IMR-90 (cell line): ENCODE data around the gene IL17D.

ENCODE experiments used
- CTCF ChIP-seq: conservative IDR thresholded peaks from 2 replicates; pipeline ENCODE4 v1.5.1; 2012; ENCODE audit warnings: mild to moderate bottlenecking, low read depth, low read length, improper control_type of control experiment
- MXI1 ChIP-seq: IDR thresholded peaks from 2 replicates; pipeline ENCODE4 v1.6.1; 2012; ENCODE audit warnings: low read depth, mild to moderate bottlenecking, low read length, moderate library complexity, borderline replicate concordance

- TF ChIP-seq CTCF (no peak), MXI1 (no peak)
Observed at GRCh38 chr13:20684546-20684945, 19.0 kb upstream of the IL17D start.
